H1 (cell line): Measurements from ENCODE around the gene KCNH6. TPM values are rescaled to one million over a fixed set of nuclear protein-coding genes. Genes with fewer than 3 reads are reported as not detected.

ENCODE experiments used
- CTBP2 ChIP-seq: IDR thresholded peaks from 2 replicates; pipeline ENCODE4 v1.7.0; 2011; ENCODE audit warnings: borderline replicate concordance, mild to moderate bottlenecking, moderate library complexity, mixed read lengths, low read length; ENCODE audit not compliant: insufficient read depth, insufficient read length
- JUND ChIP-seq: IDR thresholded peaks from 2 replicates; pipeline ENCODE4 v1.6.1; 2011; ENCODE audit warnings: mild to moderate bottlenecking, improper control_type of control experiment, low read length
- TAF7 ChIP-seq: optimal IDR thresholded peaks from 2 replicates; pipeline ENCODE3; 2011; ENCODE audit warnings: low read depth, mild to moderate bottlenecking, inconsistent platforms, low read length, moderate library complexity, borderline replicate concordance
- polyA plus RNA-seq, 7 experiments: library from polyadenylated mRNA; depleted of rRNA in 3 of 7; stranded (reverse) in 5 of 7; unstranded in 2 of 7; fragments of >200 nt in 5 of 7; fragments of 200-250 nt in 2 of 7; gene quantifications; 1 replicate in 5 of 7; 2 replicates in 1 of 7; 4 replicates in 1 of 7; pipeline versions ENCODE4 v1.2.1 to v1.2.3, GENCODE V29; 2011 to 2013; ENCODE audit warnings: missing spikeins in 2 of 7, mixed read lengths in 2 of 7
- total RNA-seq: library from RNA; stranded (reverse); fragmentation: NEBNext Ultra II Directional; extraction: Animal tissue kit (Norgen Biotek cat#: 25700); gene quantifications from 2 replicates; pipeline ENCODE4 v1.2.1, GENCODE V29; 2021

KCNH6 gene
- total and polyA plus RNA-seq, 2 of the 8 experiments (the other 6 are each of a cell fraction or from before 2014, with no cell fraction given) = 1.8 to 3.6 TPM

DNA sequence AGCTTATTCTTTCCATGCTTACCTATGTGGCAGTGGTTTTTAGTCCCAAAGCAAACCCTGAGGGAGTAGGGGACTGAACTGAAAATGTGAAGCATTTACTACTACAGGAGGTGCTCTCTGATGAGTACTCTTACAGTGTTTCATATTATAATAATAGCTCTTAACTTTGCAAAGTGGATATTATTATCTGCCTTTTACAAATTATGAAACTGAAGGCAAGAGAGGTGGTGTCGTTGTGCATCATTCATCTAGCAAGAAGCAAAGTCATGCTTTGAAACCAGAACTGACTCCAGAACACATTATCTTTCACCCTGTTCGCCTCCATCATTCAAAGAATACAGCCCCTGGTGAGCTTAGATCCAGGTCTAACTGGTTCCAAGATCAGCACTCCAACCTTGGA, 8.2 kb upstream of the KCNH6 start (continued):
- no peak for TF ChIP-seq JUND
- no peak for TF ChIP-seq CTBP2
- no peak for TF ChIP-seq TAF7
